HG03439 (cell line): ENCODE data around the gene SLC13A3.

ENCODE experiments used
- ATAC-seq: cut with Tn5 transposase; IDR thresholded peaks from one replicate; pipeline ENCODE4 v1.9.1; 2021; ENCODE audit warnings: mild to moderate bottlenecking, moderate library complexity; ENCODE audit not compliant: unreplicated experiment

Gene SLC13A3

DNA sequence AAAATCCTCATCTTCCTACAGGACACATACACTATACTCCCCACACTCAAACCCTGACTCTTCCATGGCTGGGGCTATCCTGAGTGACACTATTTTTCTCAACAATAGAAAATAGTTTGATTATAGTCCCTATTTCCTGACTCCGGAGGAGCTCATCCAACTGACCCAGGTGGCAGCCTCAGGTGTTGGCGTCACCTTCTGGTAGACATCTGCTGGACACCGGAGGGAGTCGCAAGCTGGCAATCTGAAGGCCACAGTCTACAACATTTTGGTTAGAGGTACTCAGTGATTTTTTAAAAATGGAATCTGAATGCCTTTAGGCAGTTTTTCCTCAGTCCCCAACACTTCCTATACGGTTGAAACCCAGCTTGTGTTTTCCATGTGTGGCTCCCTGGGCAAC is 68.6 kb downstream of the SLC13A3 start:
- no peak for ATAC-seq

DNA sequence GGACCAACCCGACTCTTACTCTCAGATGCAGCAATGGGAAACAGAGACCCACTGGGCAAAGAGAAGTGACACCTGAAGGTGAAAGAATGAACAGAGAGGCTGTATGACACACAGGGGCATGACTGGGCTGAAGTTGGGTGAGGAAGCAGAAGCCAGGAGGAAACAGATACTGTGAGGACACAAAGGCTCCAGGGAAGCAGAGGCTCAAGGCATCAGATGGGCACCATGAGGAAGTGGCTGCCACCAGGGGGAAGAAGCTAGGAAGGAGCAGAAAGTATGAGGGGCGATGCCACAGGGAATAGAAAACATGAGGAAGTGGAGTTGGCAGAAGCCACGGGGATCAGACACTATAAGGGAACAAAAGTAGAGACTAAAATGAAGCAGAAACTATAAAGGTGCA is 69.9 kb downstream of the SLC13A3 start:
- no peak for ATAC-seq

DNA sequence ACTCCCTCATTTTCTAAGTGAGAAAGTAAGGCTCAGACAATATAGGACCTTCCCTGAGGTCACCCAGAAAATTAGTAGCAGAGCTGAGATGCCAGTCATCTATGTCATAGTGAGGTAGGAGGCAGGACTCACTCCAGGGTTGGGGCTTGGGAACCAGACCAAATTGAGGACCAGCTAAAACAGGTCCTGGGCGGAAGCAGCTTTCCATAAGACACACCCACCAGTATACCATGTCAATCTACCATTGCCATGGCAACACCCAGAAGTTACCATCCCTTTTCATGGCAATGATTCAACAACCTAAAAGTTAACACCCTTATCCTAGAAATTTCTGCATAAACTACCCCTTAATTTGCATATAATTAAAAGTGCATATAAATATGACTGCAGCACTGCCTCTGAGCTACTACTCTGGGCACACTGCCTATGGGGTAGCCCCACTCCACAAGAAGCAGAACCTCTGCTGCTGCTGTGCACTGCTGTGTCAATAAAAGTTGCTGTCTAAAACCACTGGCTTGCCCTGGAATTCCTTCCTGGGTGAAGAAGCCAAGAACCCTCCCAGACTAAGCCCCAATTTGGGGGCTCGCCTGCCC is 70.5 kb downstream of the SLC13A3 start:
- no peak for ATAC-seq

DNA sequence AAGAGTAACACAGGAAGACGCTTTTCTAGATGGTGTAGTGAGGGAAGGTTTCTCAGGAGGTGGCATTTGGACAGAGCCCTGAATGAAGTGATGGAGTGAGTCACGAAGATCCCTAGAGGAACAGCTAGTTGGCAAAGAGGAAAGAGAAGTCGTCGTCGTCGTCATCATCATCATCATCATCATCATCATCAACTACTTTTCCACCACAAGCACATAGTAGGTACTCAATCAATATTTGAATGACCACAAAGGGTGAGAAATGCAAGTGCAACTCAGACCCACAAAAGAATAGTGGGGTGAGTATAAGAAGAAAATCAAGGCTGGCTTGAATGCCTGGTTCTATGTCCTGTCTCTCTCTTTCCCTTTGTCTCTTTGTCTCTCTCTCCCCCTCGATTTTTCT is 72.5 kb downstream of the SLC13A3 start:
- no peak for ATAC-seq

DNA sequence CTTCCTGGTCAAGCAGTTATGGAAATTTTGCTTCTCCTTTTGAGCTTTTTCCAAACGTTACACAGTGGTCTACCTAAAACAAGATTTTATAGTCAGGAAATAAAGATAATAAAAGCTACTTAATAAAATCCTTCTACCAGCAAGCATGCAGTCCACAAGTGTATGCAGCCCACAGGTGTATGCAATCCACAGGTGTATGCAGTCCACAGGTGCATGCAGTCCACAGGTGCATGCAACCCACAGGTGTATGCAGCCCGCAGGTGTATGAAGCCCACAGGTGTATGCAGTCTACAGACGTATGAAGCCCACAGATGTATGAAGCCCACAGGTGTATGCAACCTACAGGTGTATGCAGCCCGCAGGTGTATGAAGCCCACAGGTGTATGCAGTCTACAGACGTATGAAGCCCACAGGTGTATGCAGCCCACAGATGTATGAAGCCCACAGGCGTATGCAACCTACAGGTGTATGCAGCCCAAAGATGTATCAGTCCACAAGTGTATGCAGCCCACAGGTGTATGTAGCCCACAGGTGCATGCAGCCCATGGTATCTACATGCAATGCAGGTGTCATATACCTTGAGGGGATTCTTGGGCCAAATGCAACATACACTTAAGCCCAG is 74.4 kb downstream of the SLC13A3 start:
- ATAC-seq, result no peak

DNA sequence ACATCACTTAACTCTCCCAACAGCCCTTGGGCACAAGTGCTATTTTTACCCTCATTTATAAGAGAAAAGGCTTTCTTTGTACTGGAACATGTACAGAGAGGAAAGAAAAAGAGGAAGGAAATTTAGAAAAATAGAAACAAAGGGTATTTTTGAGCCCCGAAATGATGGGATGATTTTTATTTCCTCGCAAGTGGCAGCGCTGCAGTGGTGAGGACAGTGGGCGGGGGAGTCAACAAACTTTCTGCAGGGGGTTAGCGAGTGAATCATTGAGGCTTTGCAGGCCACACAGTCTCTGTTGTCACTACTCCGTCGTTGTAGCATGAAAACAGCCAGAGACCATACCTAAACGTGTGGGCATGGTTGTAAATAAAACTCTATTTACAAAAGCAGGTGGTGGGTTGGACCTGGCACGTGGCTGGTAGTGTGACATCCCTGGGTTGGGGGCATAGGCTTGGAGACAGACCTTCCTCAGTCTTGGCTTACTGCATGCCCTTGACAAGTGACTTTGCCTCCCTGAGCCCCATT is 75.3 kb downstream of the SLC13A3 start:
- no peak for ATAC-seq

DNA sequence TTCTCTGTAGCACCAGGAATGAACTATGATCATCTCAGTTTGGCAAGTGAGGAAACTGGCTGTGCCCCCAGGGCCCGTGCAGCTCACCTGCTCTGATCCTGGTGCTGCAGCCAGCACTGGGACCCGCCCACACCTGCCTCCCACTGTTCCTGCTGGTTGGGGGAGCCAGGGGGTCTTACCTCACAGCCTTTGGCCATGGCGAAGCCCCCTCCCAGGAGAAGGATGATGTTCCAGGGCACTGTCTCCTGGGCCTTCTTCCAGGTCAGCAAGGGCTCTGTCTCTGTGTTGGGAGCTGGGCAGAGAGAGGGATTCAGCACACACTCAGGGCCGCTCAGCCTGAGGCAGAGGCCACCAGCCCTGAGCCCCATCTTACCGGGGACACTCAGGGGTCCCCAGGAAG is 75.9 kb downstream of the SLC13A3 start:
- ATAC-seq, result no peak

DNA sequence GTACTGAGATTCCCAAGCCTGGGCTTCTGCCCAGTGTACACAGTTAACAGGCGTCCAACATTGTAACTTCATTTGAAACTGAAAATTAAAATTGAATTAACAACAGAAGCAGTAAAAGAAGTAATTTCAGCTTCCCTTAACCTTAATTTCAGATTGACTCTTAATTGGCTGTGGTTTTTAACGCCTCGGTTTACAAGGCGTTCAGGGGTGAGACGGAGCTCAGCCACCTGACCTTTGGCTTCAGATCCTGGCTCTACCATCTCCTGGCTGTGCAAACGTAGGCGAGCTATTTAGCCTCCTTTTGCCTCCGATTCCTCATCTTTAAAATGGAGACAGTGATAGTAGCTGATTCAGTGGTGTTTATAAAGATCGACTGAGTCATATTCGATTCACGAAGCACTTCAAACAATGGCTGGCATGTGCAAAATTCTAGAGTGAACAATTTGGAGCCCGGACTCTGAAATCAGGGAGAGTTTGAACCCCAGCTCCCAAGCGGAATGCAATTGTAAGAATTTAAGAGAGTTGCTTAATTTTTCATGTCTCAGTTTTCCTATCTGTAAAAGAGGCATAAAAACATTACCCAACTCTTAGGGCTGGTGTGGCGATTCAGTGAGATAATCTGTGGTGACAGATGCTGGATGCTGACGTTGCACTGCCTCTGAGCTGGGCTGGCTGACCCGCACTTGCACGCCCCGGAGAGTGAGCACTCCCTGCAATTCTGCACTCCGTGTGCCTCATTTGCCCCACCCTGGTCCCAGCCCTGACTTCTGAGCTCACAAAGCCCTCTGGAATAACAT is 77.3 kb downstream of the SLC13A3 start:
- ATAC-seq, result no peak

DNA sequence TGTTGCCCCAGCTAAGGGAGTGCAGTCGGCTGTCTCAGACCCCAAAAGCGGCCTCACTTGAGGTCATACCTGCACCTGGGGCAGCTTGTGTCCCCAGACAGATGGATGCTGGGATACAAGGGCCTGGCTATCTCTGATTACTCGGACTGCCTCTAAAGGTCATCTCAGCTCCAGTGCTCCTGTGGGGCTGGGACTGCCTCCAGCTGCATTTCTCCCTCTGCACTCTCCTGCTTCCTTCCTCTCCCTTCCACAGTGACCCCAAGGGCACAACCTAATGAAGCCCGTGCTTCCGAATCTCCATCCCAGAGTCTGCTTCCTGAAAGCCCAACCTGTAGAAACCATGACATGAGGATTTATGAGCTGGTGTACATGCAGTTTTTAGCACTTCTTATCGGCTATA is 78.0 kb downstream of the SLC13A3 start:
- no peak for ATAC-seq

DNA sequence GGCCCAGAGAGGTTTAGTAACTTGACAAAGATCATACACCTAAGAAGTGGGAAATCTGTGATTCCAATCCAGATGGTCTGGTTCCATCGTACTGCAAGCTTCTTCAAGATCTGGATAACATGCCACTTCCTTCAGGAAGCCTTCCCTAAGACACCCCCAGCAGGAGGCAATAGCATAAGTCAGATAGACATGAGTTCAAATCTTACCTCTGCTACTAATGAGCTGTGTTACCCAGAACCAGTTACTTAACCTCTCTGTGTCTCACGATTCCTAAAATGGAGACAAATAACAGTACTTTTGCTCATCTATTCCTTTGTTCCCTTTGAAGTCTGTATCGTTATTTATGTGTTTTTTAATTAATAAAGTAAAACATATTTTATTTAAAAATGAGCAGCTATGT is 78.5 kb downstream of the SLC13A3 start:
- ATAC-seq, result no peak

DNA sequence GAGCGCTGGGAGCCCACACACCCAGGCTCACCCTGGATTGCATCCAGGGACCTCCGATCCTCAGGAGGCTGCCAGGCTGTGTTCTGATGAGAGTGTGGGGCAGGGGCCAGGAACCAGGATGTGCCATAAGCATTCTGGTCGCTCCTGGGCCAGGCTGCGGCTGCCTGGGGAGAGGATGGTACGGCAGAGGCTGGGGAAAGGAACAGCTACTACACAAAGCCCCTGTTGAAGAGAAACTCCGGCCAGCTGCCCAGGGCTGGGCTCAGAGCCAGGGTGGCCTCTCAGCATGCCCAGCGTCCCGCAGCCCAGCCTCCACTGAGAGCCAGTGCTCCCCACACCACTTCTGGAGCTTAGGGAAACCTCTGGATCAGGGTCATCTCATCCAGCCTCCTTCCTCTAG is 79.1 kb downstream of the SLC13A3 start:
- ATAC-seq, result no peak

DNA sequence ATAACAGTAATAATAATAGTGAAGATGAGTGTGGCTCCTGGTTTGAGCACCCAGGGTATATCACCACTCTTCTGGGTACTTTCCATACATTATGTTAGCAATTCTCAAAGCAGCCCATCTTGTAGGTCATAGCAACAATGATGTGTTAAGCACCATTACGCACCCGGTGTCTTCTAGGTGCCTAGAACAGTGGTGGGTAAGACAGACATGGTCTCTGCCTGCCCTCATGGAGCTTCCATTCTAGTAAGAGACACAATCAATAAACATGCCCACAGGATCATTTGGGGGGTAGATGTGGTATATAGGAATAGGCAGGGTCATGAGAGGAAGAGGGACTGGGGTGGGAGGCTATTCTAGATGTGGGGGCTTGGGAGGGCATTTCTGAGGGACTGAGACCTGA is 79.8 kb downstream of the SLC13A3 start:
- ATAC-seq, result no peak

DNA sequence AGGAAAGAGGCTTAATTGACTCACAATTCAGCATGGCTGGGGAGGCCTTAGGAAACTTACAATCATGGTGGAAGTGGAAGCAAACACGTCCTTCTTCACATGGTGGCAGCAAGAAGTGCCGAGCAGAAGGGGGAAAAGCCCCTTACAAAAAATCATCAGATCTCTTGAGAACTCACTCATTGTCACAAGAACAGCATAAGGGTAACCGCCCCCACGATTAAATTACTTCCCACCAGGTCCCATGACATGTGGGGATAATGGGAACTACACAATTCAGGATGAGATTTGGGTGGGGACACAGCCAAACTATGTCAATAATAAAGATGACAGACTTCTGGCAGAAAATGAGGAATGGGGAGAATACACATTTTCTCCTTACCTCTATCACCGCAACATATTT is 80.3 kb downstream of the SLC13A3 start:
- no peak for ATAC-seq

DNA sequence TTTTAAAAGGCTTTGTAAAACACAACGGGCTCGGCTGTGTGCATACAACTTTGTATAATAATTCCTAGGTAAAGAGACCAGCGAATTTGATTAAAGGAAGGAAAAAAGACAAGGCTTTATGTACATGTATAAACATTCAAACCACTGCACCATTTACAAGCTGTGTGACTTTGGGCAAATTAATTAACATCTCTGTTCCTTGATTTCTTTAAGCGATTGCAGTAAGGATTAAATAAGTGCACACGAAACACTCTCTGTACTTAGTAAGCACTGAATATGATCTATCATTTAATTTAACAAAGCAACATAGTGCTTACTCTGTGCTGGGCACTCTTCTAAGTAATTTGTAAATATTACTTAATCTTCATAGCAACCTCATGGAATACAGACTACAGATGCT is 81.3 kb downstream of the SLC13A3 start:
- ATAC-seq, result no peak

DNA sequence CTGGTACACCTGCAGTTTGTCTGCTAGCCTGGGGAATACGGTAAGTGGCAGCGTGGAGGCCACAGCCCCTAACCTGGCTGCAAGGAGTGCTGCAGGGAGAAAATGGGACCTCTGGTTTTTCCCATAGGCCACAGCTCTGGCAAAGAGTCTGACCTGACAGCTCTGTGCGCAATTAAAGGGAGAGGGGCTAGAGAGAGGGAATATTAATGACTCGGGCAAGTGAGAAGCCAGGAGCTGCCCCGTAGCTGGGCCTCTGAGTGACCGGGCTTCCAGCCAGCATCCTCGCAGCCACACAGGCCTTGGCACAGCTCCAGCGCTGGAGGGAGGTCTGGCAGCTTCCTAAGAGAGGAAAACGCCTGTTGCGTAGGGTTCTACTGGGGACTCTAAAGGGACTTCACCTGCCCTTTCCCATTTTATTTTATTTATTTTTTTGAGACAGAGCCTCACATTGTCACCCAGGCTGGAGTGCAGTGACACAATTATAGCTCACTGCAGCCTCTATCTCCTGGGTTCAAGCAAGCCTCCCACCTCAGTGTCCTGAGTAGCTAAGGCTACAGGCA is 82.6 kb downstream of the SLC13A3 start:
- ATAC-seq, result no peak

DNA sequence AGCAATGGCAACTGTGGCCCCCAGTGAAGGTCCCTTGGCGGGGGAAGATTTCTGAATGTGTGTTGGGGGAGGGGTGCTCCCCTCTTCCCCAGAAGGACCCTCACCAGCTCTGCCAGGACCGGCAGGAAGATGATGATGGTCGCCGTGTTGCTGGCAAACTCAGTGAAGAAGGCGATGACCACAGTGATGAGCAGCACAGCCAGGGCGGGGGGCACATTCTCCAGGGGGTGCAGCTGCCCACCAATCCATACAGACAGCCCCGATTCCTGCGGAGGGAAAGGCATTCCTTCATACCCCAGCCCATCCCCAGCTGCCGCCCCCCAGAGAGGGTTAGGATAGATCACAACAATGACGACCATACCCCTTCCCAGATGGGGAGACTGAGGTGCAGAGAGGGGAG is 85.1 kb downstream of the SLC13A3 start:
- no peak for ATAC-seq

DNA sequence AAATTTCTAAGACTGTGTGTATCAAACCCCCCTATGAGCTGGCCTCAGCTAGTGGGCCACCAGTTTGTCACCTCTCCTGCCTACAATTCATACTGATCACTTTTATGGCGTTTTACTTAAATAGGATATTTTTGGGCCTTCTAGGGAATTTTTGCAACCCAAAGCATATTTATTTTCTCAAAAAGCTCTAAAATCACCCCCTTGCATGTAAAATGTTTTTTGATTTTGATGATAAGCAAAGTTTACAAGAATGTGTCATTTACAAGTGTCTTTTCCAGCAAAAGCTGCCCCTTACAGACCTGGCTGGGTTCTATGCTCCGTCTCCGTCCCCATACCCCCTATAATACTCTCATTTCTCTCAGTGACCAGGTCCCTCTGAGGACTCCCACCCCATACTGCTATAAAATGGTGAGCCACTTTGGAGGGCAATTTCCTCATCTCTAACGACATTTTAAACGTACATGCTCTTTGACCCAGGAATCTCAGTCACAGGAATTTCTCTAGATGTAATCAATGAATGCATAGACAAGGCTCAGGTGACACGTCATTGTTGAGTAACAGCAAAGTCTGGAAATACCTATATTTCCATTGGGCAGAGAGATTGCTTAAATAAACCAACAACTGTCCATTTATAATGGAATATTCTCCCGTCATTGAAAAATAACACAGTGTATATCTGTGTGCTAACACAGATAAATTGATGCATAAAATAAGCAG is 86.9 kb downstream of the SLC13A3 start:
- ATAC-seq, result no peak

DNA sequence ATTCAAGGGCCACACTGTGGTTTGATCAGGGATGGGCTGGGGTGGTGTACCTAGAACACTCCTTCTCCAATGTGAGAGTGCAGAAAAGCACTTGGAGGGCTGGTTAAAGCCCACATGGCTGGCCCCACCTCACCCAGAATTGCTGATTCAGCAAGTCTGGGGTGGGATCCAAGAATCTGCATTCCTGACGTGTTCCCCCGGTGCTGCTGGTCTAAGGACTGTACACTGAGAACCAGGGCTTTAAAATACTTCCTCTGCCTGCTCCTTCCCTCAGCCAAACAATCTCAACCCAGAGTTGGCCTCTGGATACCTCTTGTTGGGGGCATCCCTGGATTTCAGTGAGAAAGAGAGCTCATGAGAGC is 87.4 kb downstream of the SLC13A3 start:
- no peak for ATAC-seq

DNA sequence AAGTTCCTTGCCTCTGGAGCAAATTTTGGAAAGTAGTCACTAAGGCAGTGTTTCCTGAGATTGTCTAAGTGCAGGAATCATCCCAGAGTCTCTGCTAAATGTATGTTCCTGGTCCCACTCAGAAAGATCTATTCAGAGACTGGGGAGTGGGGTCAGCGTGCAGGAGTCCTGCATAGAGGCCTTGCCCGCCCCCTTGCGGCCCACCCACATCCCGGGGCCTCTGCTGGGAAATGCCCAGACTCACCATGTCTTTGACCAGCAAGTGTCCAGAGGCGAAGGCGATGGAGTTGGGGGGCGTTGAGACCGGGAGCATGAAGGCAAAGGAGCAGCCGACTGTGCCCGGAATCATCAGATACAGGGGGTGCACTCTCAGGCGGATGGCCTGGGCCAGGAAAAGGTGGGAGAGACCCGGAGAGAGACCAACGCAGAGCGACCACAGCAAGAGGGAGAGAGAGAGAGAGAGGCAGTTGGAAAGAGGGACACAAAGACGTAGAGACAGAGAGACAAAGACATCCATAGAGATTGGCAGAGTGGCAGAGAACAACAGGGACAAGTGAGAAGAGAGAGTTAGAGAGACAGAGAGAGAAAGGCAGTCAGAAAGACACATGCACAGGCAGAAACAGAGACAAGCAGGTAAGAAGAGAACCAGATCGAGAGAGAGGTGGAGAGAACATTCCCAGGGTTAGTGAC is 87.9 kb downstream of the SLC13A3 start:
- no peak for ATAC-seq

DNA sequence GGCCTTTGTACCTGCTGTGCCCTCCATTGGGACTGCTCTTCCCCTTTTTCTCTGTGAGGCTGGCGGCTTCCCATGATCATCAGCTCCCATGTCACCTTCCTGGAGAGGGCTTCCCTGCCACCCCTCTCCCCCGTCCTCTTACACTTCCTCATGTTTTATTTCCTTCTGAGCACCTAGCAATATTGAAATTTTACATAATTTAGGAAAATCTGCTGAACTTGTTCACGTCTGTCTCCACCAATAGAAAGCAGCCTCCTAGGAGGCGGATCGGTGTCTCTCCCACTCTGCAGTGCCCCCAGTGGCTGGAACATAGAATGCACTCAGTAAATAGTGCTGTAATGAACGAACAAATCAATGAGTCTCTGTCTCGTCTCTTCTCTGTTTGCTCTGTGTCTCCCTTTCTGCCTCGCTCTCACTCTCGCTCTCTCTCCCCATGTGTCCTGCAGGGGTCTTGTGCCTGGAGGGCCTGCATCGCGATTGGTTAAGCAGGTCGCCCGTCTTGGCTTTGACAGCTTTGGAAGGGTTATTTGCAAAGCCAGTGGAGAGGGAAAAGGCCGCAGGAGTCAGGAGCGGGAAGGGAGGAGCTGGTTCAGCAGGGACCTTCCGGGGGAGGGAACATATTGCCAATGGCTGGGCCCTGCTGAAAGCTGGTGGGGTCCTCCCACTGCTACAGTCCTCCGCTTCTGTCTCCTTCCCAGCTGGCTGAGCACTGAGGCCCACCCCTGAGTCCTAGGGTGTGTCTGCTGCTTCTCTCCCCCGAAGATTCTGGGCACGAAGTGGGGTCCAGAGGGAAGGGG is 88.7 kb downstream of the SLC13A3 start:
- no peak for ATAC-seq
